Neural cell (in vitro differentiated cells): ENCODE measurements around the gene CYP19A1. TPM values are rescaled to one million over a fixed set of nuclear protein-coding genes. Genes with fewer than 3 reads are reported as not detected.

ENCODE experiments used
- H2AFZ ChIP-seq: fragments of 200-600, 300-800 bp; sonication (generic), shearing (Covaris generic); 2 replicates; pipeline ENCODE4 v1.6.0; 2014; ENCODE audit warnings: low read depth, mild to moderate bottlenecking, antibody characterized with exemption, low read length, moderate library complexity
- H3F3A ChIP-seq: fragments of 200-600 bp; shearing (Covaris generic); 2 replicates; pipeline ENCODE4 v1.6.1; 2016; ENCODE audit warnings: mild to moderate bottlenecking, moderate library complexity, mixed read lengths, antibody characterized with exemption, low read length; ENCODE audit not compliant: insufficient read depth, poor library complexity, severe bottlenecking
- H3K27ac ChIP-seq: fragments of 200-600, 300-800 bp; sonication (generic), shearing (Covaris generic); 2 replicates; pipeline ENCODE4 v1.5.1; 2014; ENCODE audit warnings: mild to moderate bottlenecking, low read length, moderate library complexity
- H3K27me3 ChIP-seq: fragments of 300-800, 200-600 bp; sonication (generic), shearing (Covaris generic); 2 replicates; pipeline ENCODE4 v1.6.0; 2014; ENCODE audit warnings: mild to moderate bottlenecking, low read depth, low read length, moderate library complexity; ENCODE audit not compliant: insufficient read depth
- H3K36me3 ChIP-seq: fragments of 300-800, 200-600 bp; sonication (generic), shearing (Covaris generic); 2 replicates; pipeline ENCODE4 v1.5.1; 2014; ENCODE audit warnings: mild to moderate bottlenecking, antibody characterized with exemption, low read length, moderate library complexity; ENCODE audit not compliant: insufficient read depth
- H3K4me2 ChIP-seq: fragments of 300-800, 200-600 bp; sonication (generic), shearing (Covaris generic); 2 replicates; pipeline ENCODE4 v1.6.0; 2014; ENCODE audit warnings: mild to moderate bottlenecking, low read length
- H3K4me3 ChIP-seq: fragments of 300-800, 200-600 bp; sonication (generic), shearing (Covaris generic); 2 replicates; pipeline ENCODE4 v1.5.1; 2014; ENCODE audit warnings: mild to moderate bottlenecking, low read length, moderate library complexity
- H3K79me2 ChIP-seq: fragments of 200-600 bp; shearing (Covaris generic); replicated peaks from 2 replicates; pipeline ENCODE4 v1.6.0; 2014; ENCODE audit warnings: mild to moderate bottlenecking, low read length, moderate library complexity; ENCODE audit not compliant: insufficient read depth
- H3K9ac ChIP-seq: fragments of 300-800, 200-600 bp; sonication (generic), shearing (Covaris generic); 2 replicates; pipeline ENCODE4 v1.6.1; 2016; ENCODE audit warnings: mild to moderate bottlenecking, low read length, mixed read lengths
- H3K9me2 ChIP-seq: fragments of 200-600 bp; shearing (Covaris generic); 2 replicates; pipeline ENCODE4 v1.6.1; 2016; ENCODE audit warnings: mild to moderate bottlenecking, low read length, mixed read lengths; ENCODE audit not compliant: insufficient read depth
- H3K9me3 ChIP-seq: fragments of 200-600, 300-800 bp; sonication (generic), shearing (Covaris generic); 2 replicates; pipeline ENCODE4 v1.6.1; 2016; ENCODE audit warnings: mild to moderate bottlenecking, mixed run types, low read length, moderate library complexity, mixed read lengths
- H4K20me1 ChIP-seq: fragments of 200-600 bp; shearing (Covaris generic); 2 replicates; pipeline ENCODE4 v1.6.1; 2016; ENCODE audit warnings: mild to moderate bottlenecking, mixed run types; ENCODE audit not compliant: insufficient read depth
- CTCF ChIP-seq: fragments of 450-650 bp; IDR thresholded peaks from 2 replicates; pipeline ENCODE4 v1.5.1; 2014; ENCODE audit warnings: antibody characterized with exemption, mild to moderate bottlenecking, moderate library complexity; ENCODE audit not compliant: poor library complexity, severe bottlenecking
- EP300 ChIP-seq: fragments of 450-650 bp; conservative IDR thresholded peaks from 2 replicates; pipeline ENCODE4 v1.6.1; 2014; ENCODE audit warnings: antibody characterized with exemption, mild to moderate bottlenecking, moderate library complexity; ENCODE audit not compliant: poor library complexity, severe bottlenecking
- EZH2 ChIP-seq: fragments of 200-600, 300-800 bp; shearing (Covaris generic), sonication (generic); IDR thresholded peaks from 2 replicates; pipeline ENCODE4 v1.6.1; 2014; ENCODE audit warnings: antibody characterized with exemption, low read length, borderline replicate concordance, mild to moderate bottlenecking; ENCODE audit not compliant: insufficient read depth, poor library complexity, severe bottlenecking
- MXI1 ChIP-seq: fragments of 450-650 bp; conservative IDR thresholded peaks from 2 replicates; pipeline ENCODE4 v1.6.1; 2014; ENCODE audit warnings: antibody characterized with exemption, mild to moderate bottlenecking; ENCODE audit not compliant: poor library complexity, severe bottlenecking
- POLR2AphosphoS5 ChIP-seq: IDR thresholded peaks from 2 replicates; pipeline ENCODE4 v1.6.1; 2012
- RAD21 ChIP-seq: fragments of 450-650 bp; conservative IDR thresholded peaks from 2 replicates; pipeline ENCODE4 v1.6.1; 2014; ENCODE audit warnings: antibody characterized with exemption, mild to moderate bottlenecking, moderate library complexity
- SMC3 ChIP-seq: fragments of 450-650 bp; conservative IDR thresholded peaks from 2 replicates; pipeline ENCODE4 v1.6.1; 2014; ENCODE audit warnings: antibody characterized with exemption, mild to moderate bottlenecking, moderate library complexity; ENCODE audit not compliant: poor library complexity
- TAF1 ChIP-seq: IDR thresholded peaks from 2 replicates; pipeline ENCODE4 v1.6.1; 2012; ENCODE audit warnings: low read depth
- polyA plus RNA-seq: library from polyadenylated mRNA; depleted of rRNA; stranded (reverse); fragments of >200 nt; gene quantifications from 2 replicates; pipeline ENCODE4 v1.2.3, GENCODE V29; 2014
- TF ChIP-seq, protein P1 (sequence below): IDR thresholded peaks from 2 replicates; pipeline ENCODE4 v1.6.1; 2012; ENCODE audit warnings: borderline replicate concordance

Gene CYP19A1
- polyA plus RNA-seq, 1 donor from 2014 or later: not detected

- H3K27me3 ChIP-seq: no peaks in the 10 kb centered on the region
- no peak overlapping the region for H3K4me3 ChIP-seq
- no peaks in the 10 kb centered on the region for H3K36me3 ChIP-seq
- H3K27ac ChIP-seq: no peak overlapping the region
- no peaks in the 10 kb centered on the region for H3F3A ChIP-seq
- no peak for TF ChIP-seq EP300
- no peaks in the 10 kb centered on the region for H4K20me1 ChIP-seq
- H3K9me2 ChIP-seq: no peaks in the 10 kb centered on the region
- H2AFZ ChIP-seq: no peak overlapping the region
- no peaks in the 10 kb centered on the region for H3K9me3 ChIP-seq
- H3K79me2 ChIP-seq: no peaks in the 10 kb centered on the region
- no peak overlapping the region for H3K4me2 ChIP-seq
- H3K9ac ChIP-seq: no peak overlapping the region
These were observed 17.1 kb downstream of the CYP19A1 start for GRCh38 chr15:51321316-51321715.

- H3K27me3 ChIP-seq: no peaks in the 10 kb centered on the region
- TF ChIP-seq EZH2: no peak
- no peak for TF ChIP-seq EP300
- TF ChIP-seq RAD21: no peak
- TF ChIP-seq SMC3: no peak
- TF ChIP-seq, protein P1, sequence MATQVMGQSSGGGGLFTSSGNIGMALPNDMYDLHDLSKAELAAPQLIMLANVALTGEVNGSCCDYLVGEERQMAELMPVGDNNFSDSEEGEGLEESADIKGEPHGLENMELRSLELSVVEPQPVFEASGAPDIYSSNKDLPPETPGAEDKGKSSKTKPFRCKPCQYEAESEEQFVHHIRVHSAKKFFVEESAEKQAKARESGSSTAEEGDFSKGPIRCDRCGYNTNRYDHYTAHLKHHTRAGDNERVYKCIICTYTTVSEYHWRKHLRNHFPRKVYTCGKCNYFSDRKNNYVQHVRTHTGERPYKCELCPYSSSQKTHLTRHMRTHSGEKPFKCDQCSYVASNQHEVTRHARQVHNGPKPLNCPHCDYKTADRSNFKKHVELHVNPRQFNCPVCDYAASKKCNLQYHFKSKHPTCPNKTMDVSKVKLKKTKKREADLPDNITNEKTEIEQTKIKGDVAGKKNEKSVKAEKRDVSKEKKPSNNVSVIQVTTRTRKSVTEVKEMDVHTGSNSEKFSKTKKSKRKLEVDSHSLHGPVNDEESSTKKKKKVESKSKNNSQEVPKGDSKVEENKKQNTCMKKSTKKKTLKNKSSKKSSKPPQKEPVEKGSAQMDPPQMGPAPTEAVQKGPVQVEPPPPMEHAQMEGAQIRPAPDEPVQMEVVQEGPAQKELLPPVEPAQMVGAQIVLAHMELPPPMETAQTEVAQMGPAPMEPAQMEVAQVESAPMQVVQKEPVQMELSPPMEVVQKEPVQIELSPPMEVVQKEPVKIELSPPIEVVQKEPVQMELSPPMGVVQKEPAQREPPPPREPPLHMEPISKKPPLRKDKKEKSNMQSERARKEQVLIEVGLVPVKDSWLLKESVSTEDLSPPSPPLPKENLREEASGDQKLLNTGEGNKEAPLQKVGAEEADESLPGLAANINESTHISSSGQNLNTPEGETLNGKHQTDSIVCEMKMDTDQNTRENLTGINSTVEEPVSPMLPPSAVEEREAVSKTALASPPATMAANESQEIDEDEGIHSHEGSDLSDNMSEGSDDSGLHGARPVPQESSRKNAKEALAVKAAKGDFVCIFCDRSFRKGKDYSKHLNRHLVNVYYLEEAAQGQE: no peak
- TF ChIP-seq CTCF: no peak
- no peak for TF ChIP-seq MXI1
- TF ChIP-seq TAF1: no peak
- TF ChIP-seq POLR2AphosphoS5: no peak
- no peaks in the 10 kb centered on the region for H3K79me2 ChIP-seq
- H2AFZ ChIP-seq: no peak overlapping the region
- H3K9me3 ChIP-seq: no peaks in the 10 kb centered on the region
- no peak overlapping the region for H3K4me2 ChIP-seq
- no peak overlapping the region for H3K27ac ChIP-seq
- no peaks in the 10 kb centered on the region for H3F3A ChIP-seq
- no peaks in the 10 kb centered on the region for H3K9me2 ChIP-seq
- H3K9ac ChIP-seq: no peak overlapping the region
- no peak overlapping the region for H3K4me3 ChIP-seq
- no peaks in the 10 kb centered on the region for H4K20me1 ChIP-seq
- H3K36me3 ChIP-seq: no peaks in the 10 kb centered on the region
These were observed 17.6 kb downstream of the CYP19A1 start for GRCh38 chr15:51320843-51321242.

GRCh38 chr15:51319539-51319938, 18.9 kb downstream of the CYP19A1 start:
- no peak overlapping the region for H2AFZ ChIP-seq
- no peak overlapping the region for H3K4me2 ChIP-seq
- TF ChIP-seq SMC3: no peak
- H3K4me3 ChIP-seq: no peak overlapping the region
- no peaks in the 10 kb centered on the region for H3K9me3 ChIP-seq
- no peaks in the 10 kb centered on the region for H3K36me3 ChIP-seq
- no peak overlapping the region for H3K9ac ChIP-seq
- H3K27ac ChIP-seq: no peak overlapping the region
- H3K27me3 ChIP-seq: no peaks in the 10 kb centered on the region
- H3K79me2 ChIP-seq: no peaks in the 10 kb centered on the region
- H3F3A ChIP-seq: no peaks in the 10 kb centered on the region
- H4K20me1 ChIP-seq: no peaks in the 10 kb centered on the region
- H3K9me2 ChIP-seq: no peaks in the 10 kb centered on the region
